GM23248 (cell line): ENCODE measurements around the gene GJC3.

Experiments
- EZH2 ChIP-seq: fragments of 200-600 bp; sonication (generic); IDR thresholded peaks from 2 replicates; pipeline ENCODE4 v1.6.1; 2018; ENCODE audit warnings: antibody characterized with exemption, mild to moderate bottlenecking; ENCODE audit not compliant: insufficient read depth, poor library complexity, severe bottlenecking
- EZH2phosphoT487 ChIP-seq: fragments of 200-600 bp; sonication (generic); IDR thresholded peaks from 2 replicates; pipeline ENCODE4 v1.6.1; 2018; ENCODE audit warnings: antibody characterized with exemption, moderate library complexity, mild to moderate bottlenecking, low read depth; ENCODE audit not compliant: insufficient read depth

DNA sequence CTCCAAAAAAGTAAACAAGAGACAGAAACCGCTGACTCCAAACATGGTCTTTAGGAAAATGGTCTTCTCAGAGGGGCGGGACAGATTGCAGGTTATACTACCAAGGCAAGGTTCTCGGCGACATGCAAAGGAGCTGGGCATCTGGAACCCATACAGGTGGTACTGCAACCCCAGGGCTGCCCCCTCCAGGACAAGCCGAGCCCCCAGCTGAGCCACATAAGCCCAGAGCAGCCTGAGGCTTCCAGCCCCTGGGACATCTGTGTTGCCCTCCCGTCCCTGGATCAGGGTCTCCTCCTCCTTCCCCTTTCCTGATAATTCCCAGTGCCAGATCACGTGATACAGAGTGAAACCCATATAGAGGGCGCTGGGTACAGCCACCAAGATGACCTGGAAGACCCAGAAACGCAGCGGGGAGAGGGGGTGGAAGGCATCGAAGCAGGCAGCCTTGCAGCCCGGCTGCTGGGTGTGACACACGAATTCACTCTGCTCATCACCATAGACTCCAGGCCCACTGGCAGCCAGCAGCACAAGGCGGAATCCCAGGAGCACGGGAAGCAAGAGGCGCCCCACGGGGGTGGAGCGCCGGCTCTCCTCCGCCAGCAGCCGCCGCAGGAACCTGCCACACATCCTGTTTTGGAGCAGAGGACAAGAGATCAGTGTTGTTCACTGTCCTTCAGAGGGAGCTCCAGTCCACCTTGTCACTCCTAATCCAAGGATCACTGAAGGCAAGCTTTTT, at the start of gene GJC3:
- no peak for TF ChIP-seq EZH2
- TF ChIP-seq EZH2phosphoT487, result no peak
